CD14-positive monocyte (primary cell): ENCODE data around the gene TRIP6. TPM values are rescaled to one million over a fixed set of nuclear protein-coding genes. Genes with fewer than 3 reads are reported as not detected.

Source experiments
- DNase-seq, 3 donors: peaks; one replicate each; pipeline ENCODE4 v3.0.0-alpha.2; 2011 to 2022
- H2AFZ ChIP-seq: 2 replicates; pipeline ENCODE4 v1.6.0; 2012; ENCODE audit warnings: mild to moderate bottlenecking, low read depth, low read length, inconsistent platforms; ENCODE audit not compliant: insufficient read depth, poor library complexity, severe bottlenecking
- H3K27ac ChIP-seq, 2 donors: 1 replicate in 1 of 2; 2 replicates in 1 of 2; pipeline ENCODE4 v1.5.1; 2012 to 2013; ENCODE audit warnings: low read length in 2 of 2, control low read depth in 1 of 2, inconsistent platforms in 1 of 2, low read depth in 1 of 2, mild to moderate bottlenecking in 1 of 2
- H3K27me3 ChIP-seq, 2 donors: one replicate each; pipeline versions ENCODE4 v1.6.0 to v1.6.1; 2011 to 2013; ENCODE audit warnings: low read length in 2 of 2; ENCODE audit not compliant: control insufficient read depth in 2 of 2, insufficient read depth in 2 of 2
- H3K36me3 ChIP-seq, 2 donors: replicated peaks in 1 of 2; 1 replicate in 1 of 2; 2 replicates in 1 of 2; pipeline versions ENCODE4 v1.5.1 to v1.6.1; 2012 to 2013; ENCODE audit warnings: low read length in 2 of 2, control low read depth in 1 of 2, inconsistent platforms in 1 of 2, mild to moderate bottlenecking in 1 of 2; ENCODE audit not compliant: insufficient read depth in 2 of 2, control insufficient read depth in 1 of 2
- H3K4me1 ChIP-seq, 2 donors: 1 replicate in 1 of 2; 2 replicates in 1 of 2; pipeline versions ENCODE4 v1.5.1 to v1.6.1; 2012 to 2013; ENCODE audit warnings: low read length in 2 of 2, control low read depth in 1 of 2, inconsistent platforms in 1 of 2, mild to moderate bottlenecking in 1 of 2, moderate library complexity in 1 of 2; ENCODE audit not compliant: insufficient read depth in 2 of 2, control insufficient read depth in 1 of 2
- H3K4me2 ChIP-seq: replicated peaks from 2 replicates; pipeline ENCODE3; 2012; ENCODE audit warnings: low read length, moderate library complexity, mild to moderate bottlenecking; ENCODE audit not compliant: poor library complexity, severe bottlenecking; ENCODE audit errors: extremely low read depth
- H3K4me3 ChIP-seq, 3 experiments: fragments of 200-600 bp in 1 of 3; sonication (generic) in 1 of 3; replicated peaks in 1 of 3; 1 replicate in 2 of 3; 2 replicates in 1 of 3; pipeline ENCODE4 v1.5.1; 2011 to 2013; ENCODE audit warnings: low read length in 3 of 3, mild to moderate bottlenecking in 3 of 3, control low read depth in 2 of 3, low read depth in 2 of 3, inconsistent platforms in 1 of 3, moderate library complexity in 1 of 3
- H3K79me2 ChIP-seq: 2 replicates; pipeline ENCODE4 v1.6.0; 2012; ENCODE audit warnings: mild to moderate bottlenecking, control low read depth, inconsistent platforms, low read length, moderate library complexity; ENCODE audit not compliant: insufficient read depth
- H3K9ac ChIP-seq: 2 replicates; pipeline ENCODE4 v1.6.0; 2017; ENCODE audit warnings: low read length, mild to moderate bottlenecking; ENCODE audit not compliant: insufficient read depth, poor library complexity, severe bottlenecking
- H3K9me3 ChIP-seq, 2 donors: replicated peaks in 1 of 2; 1 replicate in 1 of 2; 2 replicates in 1 of 2; pipeline versions ENCODE4 v1.5.1 to v1.6.1; 2012 to 2013; ENCODE audit warnings: low read length in 2 of 2, control low read depth in 1 of 2; ENCODE audit not compliant: control insufficient read depth in 1 of 2, insufficient read depth in 1 of 2
- H4K20me1 ChIP-seq: 2 replicates; pipeline ENCODE4 v1.6.0; 2012; ENCODE audit warnings: mild to moderate bottlenecking, low read length, control low read depth, moderate library complexity; ENCODE audit not compliant: insufficient read depth
- H3K27ac Mint-ChIP-seq, 7 donors: one replicate each; pipeline ENCODE4 v1.8.0; 2020; ENCODE audit warnings: mild to moderate bottlenecking in 7 of 7, mixed read lengths in 7 of 7, moderate library complexity in 6 of 7, inconsistent platforms in 2 of 7
- H3K27me3 Mint-ChIP-seq, 3 donors: one replicate each; pipeline ENCODE4 v1.8.0; 2021 to 2022; ENCODE audit warnings: low read depth in 3 of 3, mild to moderate bottlenecking in 3 of 3, mixed read lengths in 3 of 3, moderate library complexity in 3 of 3, inconsistent platforms in 1 of 3
- H3K36me3 Mint-ChIP-seq, 2 donors: one replicate each; pipeline ENCODE4 v1.8.0; 2020; ENCODE audit warnings: mixed read lengths in 2 of 2, inconsistent platforms in 1 of 2, mild to moderate bottlenecking in 1 of 2
- H3K4me1 Mint-ChIP-seq: one replicate; pipeline ENCODE4 v1.8.0; 2020; ENCODE audit warnings: mild to moderate bottlenecking, mixed read lengths
- H3K4me3 Mint-ChIP-seq, 2 donors: one replicate each; pipeline ENCODE4 v1.8.0; 2020; ENCODE audit warnings: mild to moderate bottlenecking in 2 of 2, mixed read lengths in 2 of 2, moderate library complexity in 1 of 2
- H3K9me3 Mint-ChIP-seq, 7 donors: one replicate each; pipeline ENCODE4 v1.8.0; 2020 to 2022; ENCODE audit warnings: mixed read lengths in 7 of 7, mild to moderate bottlenecking in 6 of 7, moderate library complexity in 6 of 7, inconsistent platforms in 2 of 7
- CTCF ChIP-seq: fragments of 200-600 bp; IDR thresholded peaks from one replicate; pipeline ENCODE4 v1.8.0; 2022; ENCODE audit warnings: antibody characterized with exemption, mild to moderate bottlenecking
- WGBS: methylation state at CpG from one replicate; pipeline ENCODE4 v1.1.5; 2013; ENCODE audit warnings: missing lambda C conversion rate; ENCODE audit not compliant: insufficient coverage; 5-methylcytosine and 5-hydroxymethylcytosine counted together
- intact Hi-C, 2 donors: fragments of 100-400 bp; cut with micrococcal nuclease; formaldehyde crosslinking; loops; one replicate each; pipeline versions ENCODE4 v1.15.0 to v1.15.1; 2023
- polyA plus RNA-seq, 3 donors: library from polyadenylated mRNA; depleted of rRNA in 1 of 3; unstranded in 2 of 3; stranded (reverse) in 1 of 3; fragments of 300-500 nt in 2 of 3; fragments of >200 nt in 1 of 3; fragmentation: Illumina TruSeq in 2 of 3; gene quantifications; 1 replicate in 2 of 3; 2 replicates in 1 of 3; pipeline ENCODE4 v1.2.3, GENCODE V29; 2012 to 2021

The TRIP6 gene
- polyA plus RNA-seq, 3 donors = 1.9 to 5.9 (median 5.8) TPM

GRCh38 chr7:100886142-100886935 is 19.2 kb downstream of the TRIP6 start:
- H3K4me3 Mint-ChIP-seq = peak overlapping the region in 1 of 2 donors; percentile 81
- DNase-seq = no peak
- peaks cover 53% of the 10 kb centered on the region for H3K4me1 Mint-ChIP-seq
- intact Hi-C loops = loop anchor here in 1 of 2 donors (5.0 kb wide), 1 partner anchor 274 kb away; the partner anchor contains the start of gene MOSPD3
- peak overlapping the region; percentile 97 for H3K4me2 ChIP-seq
- peaks cover 71 to 74% of the 10 kb centered on the region in 2 donors for H3K36me3 Mint-ChIP-seq
- no peaks in the 10 kb centered on the region for H3K9me3 ChIP-seq
- H2AFZ ChIP-seq = no peak overlapping the region
- WGBS = 95% methylated on average over 23 of the region's 27 CpGs
- H3K36me3 ChIP-seq = peaks cover 51 to 63% of the 10 kb centered on the region in 2 donors
- H3K27me3 ChIP-seq = peaks cover 8 to 11% of the 10 kb centered on the region in 2 donors
- peaks cover 0 to 4% (median 3%) of the 10 kb centered on the region in 7 donors for H3K9me3 Mint-ChIP-seq
- TF ChIP-seq CTCF = no peak
- H3K27ac ChIP-seq = peak overlapping the region in 1 of 2 donors; percentile 68
- H3K27ac Mint-ChIP-seq = peak overlapping the region in 4 of 7 donors; percentile 79 to 93 (median 92)
- H3K27me3 Mint-ChIP-seq = peaks cover 12 to 24% (median 16%) of the 10 kb centered on the region in 3 donors
- H3K9ac ChIP-seq = no peak overlapping the region
- H4K20me1 ChIP-seq = peaks cover 50% of the 10 kb centered on the region
- H3K79me2 ChIP-seq = peaks cover 19% of the 10 kb centered on the region
- H3K4me1 ChIP-seq = peaks cover 49 to 59% of the 10 kb centered on the region in 2 donors
- H3K4me3 ChIP-seq = peak overlapping the region in 1 of 3 experiments; percentile 81

- Histone ChIP-seq H3K4me2 (peak overlapping the region; percentile 97), H3K9ac (no peak overlapping the region), H4K20me1 (peaks cover 43% of the 10 kb centered on the region), H3K27me3 (peaks cover 14 to 18% of the 10 kb centered on the region in 2 donors), H3K36me3 (peaks cover 44 to 56% of the 10 kb centered on the region in 2 donors), H3K79me2 (peaks cover 12% of the 10 kb centered on the region), H3K27ac (peak overlapping the region; percentile 68 to 74), H3K9me3 (no peaks in the 10 kb centered on the region), H2AFZ (peak overlapping the region; percentile 7), H3K4me3 (peak overlapping the region in 1 of 3 experiments; percentile 81), H3K4me1 (peaks cover 49 to 59% of the 10 kb centered on the region in 2 donors)
- TF ChIP-seq CTCF = no peak
- H3K36me3 Mint-ChIP-seq = peaks cover 66 to 74% of the 10 kb centered on the region in 2 donors
- H3K4me1 Mint-ChIP-seq = peaks cover 56% of the 10 kb centered on the region
- peaks cover 19 to 30% (median 23%) of the 10 kb centered on the region in 3 donors for H3K27me3 Mint-ChIP-seq
- peak overlapping the region; percentile 64 to 81 for H3K4me3 Mint-ChIP-seq
- peaks cover 0 to 10% (median 6%) of the 10 kb centered on the region in 7 donors for H3K9me3 Mint-ChIP-seq
- WGBS = 65% methylated on average over 21 of the region's 25 CpGs
- intact Hi-C loops = loop anchor here (1.0 to 5.0 kb wide), 2 partner anchors 12 to 275 kb away; partner anchors contain the start of genes MOSPD3 (in 1 of the 2) and SRRT (in 1 of the 2)
- peak overlapping the region; percentile 83 to 94 (median 92) for H3K27ac Mint-ChIP-seq
- peak in 2 of 3 donors; percentile 27 to 51 for DNase-seq
Measured at GRCh38 chr7:100886936-100887515, 19.8 kb downstream of the TRIP6 start.
